ENCODE measurements around the gene DYNC1I2.
"Not testable (repeated sequence)": the region's sequence is repeated elsewhere in the genome, so short reads cannot be mapped to it uniquely, and the experiment has no call there.

The DYNC1I2 gene

DNA sequence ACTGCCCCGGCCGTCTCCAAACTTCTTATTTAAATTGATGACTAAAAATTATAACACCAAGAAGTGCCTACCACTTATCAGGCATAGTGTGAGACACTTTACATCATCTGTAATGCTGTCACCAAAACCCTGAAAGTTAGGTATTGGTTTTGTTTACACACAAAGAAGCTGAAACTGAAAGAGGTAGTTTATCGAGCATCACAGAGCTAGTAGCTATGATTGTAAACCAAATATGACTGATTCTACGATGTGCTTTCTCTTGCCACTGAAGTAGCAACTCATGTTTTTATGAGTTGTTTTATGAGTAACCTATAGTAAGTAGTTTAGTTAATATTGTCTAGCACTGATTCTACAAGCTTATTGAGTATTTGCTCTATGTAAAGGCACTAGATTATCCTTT lies 31.5 kb downstream of the DYNC1I2 start:
- DNase-seq, result no peak

DNA sequence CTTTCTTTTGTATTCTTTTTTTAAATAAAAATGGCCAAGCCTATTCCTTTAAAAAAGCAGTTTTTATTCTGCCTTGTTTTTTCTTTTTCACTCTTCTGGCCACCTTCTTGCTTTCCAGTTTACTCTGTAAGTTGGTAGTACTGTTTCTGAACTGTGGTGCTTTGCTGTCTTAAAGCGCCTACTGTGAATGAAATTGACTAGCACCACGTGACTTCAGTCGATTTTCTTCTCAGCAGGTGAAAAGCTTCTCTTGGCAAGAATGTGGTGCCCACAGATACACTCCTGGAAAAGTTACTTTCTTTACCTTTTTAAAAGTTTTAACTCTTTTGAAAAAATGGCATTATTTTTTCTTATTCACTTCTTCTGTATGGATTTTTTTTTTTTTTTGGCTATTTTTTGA lies 32.4 kb downstream of the DYNC1I2 start:
- DNase-seq, result no peak

- peak in 1 of 2 donors; percentile 55 for DNase-seq
Observed at GRCh38 chr2:171723716-171724683, 36.7 kb downstream of the DYNC1I2 start.

- no peak for DNase-seq
Observed at GRCh38 chr2:171726847-171727450, 39.7 kb downstream of the DYNC1I2 start.

DNA sequence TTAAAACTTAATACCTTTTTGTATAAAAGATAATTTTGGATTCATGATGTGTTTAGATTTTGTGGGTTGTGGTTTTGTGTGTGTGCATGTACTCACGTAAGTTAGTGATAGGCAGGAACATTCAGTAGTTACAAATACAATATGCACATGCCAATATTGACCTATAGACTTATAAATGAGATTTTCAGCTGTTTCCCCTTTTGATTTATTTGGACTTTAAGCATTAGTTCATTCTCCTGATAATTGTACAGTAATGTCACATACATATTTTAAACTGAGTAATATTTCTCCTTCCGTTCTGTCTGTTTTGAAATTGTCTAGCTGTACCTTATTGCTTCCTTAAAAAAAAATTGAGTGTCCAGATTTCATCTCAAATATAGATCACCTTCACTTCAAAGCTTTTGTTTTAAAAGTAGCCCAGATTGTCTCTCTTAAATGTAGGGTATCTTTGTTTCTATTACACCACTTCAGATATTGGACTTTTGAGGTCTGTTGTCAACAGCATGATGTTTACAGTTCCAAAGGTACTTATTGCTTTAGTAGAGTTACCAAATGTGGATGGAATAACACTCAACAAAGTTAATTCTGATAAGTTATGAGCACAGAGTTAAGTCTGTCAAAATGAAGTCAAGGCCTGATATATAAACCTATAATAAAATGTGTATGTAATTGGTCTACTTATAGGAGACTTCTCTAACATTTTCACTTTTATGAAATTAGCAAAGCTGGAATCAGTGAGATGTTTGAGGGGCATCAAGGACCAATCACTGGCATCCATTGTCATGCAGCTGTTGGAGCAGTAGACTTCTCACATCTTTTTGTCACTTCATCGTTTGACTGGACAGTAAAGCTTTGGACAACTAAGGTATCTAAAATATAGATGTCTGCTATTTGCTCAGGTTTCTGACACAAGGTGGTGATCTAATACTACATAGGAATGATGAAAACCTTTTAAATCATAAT lies 42.0 kb downstream of the DYNC1I2 start:
- DNase-seq, result no peak

- DNase-seq, result no peak
Observed at GRCh38 chr2:171729952-171730317, 42.7 kb downstream of the DYNC1I2 start.

- DNase-seq, result no peak
Observed at GRCh38 chr2:171735991-171736710, 48.9 kb downstream of the DYNC1I2 start.

- DNase-seq, result no peak
Observed at GRCh38 chr2:171741189-171741588, 53.9 kb downstream of the DYNC1I2 start.

DNA sequence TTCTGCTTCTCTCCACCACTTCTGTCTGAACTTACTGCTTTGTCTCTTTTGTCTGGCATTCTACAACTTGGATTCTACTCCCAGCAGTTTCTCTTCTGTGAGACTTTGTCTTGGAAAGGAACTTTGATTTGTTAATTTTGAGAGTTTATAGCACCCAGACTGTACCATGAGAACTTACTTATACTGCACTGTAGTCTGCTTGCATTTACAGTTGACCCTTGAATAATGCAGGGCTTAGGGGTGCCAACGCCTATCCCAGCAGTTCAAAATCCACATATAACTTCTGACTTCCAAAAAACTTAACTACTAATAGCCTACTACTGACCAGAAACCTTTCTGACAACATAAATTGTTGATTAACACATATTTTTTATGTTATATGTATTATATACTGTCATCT lies 55.5 kb downstream of the DYNC1I2 start:
- no peak for DNase-seq

- DNase-seq, result no peak
Observed at GRCh38 chr2:171745141-171745540, 57.9 kb downstream of the DYNC1I2 start.

- DNase-seq, result no peak
Observed at GRCh38 chr2:171745806-171746205, 58.5 kb downstream of the DYNC1I2 start.

- no peak for DNase-seq
Observed at GRCh38 chr2:171747371-171747770, 60.1 kb downstream of the DYNC1I2 start.

- no peak for DNase-seq
Observed at GRCh38 chr2:171754254-171754939, 67.1 kb downstream of the DYNC1I2 start.

DNA sequence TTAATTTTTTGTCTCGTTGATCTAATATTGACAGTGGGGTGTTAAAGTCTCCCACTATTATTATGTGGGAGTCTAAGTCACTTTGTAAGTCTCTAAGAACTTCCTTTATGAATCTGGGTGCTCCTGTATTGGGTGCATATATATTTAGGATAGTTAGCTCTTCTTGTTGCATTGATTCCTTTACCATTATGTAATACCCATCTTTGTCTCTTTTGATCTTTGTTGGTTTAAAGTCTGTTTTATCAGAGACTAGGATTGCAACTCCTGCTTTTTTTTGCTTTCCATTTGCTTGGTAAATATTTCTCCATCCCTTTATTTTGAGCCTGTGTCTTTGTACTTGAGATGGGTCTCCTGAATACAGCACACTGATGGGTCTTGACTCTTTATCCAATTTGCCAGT lies 71.5 kb downstream of the DYNC1I2 start:
- not testable (repeated sequence) for DNase-seq

DNA sequence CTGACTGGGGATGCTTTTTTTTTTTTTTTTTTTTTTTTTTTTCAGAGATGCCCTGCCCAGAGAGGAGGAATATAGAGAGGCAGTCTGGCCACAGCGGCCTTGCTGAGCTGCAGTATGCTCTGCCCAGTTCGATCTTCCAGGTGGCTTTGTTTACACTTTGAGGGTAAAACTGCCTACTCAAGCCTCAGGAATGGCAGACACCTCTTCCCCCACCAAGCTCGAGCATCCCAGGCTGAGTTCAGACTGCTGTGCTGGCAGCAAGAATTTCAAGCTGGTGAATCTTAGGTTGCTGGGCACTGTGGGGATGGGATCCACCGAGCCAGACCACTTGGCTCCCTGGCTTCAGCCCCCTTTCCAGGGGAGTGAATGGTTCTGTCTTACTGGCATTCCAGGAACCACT lies 73.9 kb downstream of the DYNC1I2 start:
- DNase-seq, result not testable (repeated sequence)

GRCh38 chr2:171762879-171763573 lies 75.8 kb downstream of the DYNC1I2 start:
- DNase-seq, result no peak

DNA sequence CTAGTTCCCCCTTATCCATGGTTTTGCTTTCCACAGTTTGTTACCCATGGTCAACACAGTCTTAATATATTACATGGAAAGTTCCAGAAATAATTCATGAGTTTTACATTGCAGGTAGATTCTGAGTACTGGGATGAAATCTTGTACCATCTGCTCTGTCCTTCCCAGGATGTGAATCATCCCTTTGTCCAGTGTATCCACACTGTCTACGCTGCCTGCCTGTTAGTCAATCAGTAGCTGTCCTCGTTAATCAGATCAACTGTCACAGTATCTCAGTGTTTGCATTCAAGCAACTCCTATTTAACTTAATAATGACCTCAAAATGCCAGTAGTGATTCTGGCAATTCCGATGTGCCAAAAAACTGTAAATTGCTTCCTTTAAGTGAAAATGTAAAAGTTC lies 76.3 kb downstream of the DYNC1I2 start:
- no peak for DNase-seq

DNA sequence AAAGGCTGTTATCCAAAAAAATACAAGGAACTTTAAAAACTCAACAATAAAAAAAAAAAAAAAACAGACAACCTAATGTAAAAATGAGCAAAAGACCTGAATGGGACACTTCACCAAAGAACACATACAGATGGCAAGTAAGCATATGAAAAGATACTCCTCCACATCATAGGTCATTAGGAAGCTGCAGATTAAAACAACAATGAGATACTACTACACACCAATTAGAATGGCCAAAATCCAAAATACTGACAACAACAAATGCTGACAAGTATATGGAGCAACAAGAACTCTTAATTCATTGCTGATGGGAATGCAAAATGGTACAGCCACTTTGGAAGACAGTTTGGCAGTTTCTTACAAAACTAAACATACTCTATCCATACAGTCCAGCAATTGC lies 84.2 kb downstream of the DYNC1I2 start:
- no peak for DNase-seq

DNA sequence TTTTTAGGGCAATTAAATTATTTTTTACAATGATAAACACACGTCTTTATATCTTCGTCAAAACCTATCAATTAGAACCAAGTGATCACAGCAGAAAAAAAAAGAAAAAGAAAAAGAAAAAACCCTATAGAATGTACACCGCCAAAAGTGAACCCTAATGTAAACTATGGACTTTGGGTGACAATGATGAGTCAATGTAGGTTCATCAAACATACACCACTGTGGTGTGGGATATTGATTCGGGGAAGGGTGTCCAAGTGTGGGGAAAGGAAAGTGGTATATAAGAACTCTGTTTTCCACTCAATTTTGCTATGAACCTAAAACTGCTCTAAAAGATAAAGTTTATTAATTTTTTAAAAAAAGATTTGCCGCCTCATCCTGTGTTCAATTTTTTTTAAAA lies 85.1 kb downstream of the DYNC1I2 start:
- no peak for DNase-seq

DNA sequence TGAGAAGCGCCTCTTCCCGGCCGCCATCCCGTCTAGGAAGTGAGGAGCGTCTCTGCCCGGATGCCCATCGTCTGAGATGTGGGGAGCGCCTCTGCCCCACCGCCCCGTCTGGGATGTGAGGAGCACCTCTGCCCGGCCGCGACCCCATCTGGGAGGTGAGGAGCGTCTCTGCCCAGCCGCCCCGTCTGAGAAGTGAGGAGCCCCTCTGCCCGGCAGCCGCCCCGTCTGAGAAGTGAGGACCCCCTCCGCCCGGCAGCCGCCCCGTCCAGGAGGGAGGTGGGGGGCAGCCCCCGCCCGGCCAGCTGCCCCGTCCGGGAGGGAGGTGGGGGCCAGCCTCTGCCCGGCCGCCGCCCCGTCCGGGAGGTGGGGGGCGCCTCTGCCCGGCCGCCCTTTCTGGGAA lies 87.3 kb downstream of the DYNC1I2 start:
- not testable (repeated sequence) for DNase-seq

DNA sequence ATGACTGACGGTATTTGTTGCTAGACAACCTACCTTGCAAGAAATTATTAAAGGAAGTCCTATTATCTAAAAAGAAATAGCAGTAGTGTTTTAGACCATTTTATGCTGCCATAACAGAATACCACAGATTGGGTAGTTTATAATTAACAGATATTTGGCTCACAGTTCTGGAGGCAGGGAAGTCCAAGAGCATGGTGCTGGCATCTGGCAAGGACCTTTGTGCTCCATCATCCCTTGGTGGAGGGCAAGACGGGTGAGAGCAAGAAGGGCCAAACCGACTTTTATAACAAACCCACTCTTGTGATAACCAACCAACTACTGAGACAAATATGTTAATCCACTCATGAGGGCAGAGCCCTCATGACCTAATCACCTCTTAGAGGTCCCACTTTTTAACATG lies 91.2 kb downstream of the DYNC1I2 start:
- DNase-seq, result no peak
